HL-60 (cell line): Measurements from ENCODE around the gene JMJD1C.
A peak's percentile ranks its signal among the peaks of the same experiment; 100 is the strongest.

Source experiments
- DNase-seq, 2 experiments: peaks; one replicate each; pipeline ENCODE4 v3.0.0-alpha.2; 2010 to 2020; ENCODE audit warnings: low read depth in 1 of 2, low spot score in 1 of 2
- H3K27ac ChIP-seq: fragments of 250-450 bp; sonication (Bioruptor Pico); replicated peaks from 2 replicates; pipeline ENCODE4 v1.5.1; 2020; ENCODE audit warnings: mild to moderate bottlenecking, moderate library complexity
- H3K27me3 ChIP-seq: fragments of 250-450 bp; sonication (Bioruptor Pico); 2 replicates; pipeline ENCODE4 v1.5.1; 2021; ENCODE audit warnings: mild to moderate bottlenecking, moderate library complexity; ENCODE audit not compliant: insufficient read depth, poor library complexity, severe bottlenecking
- H3K4me3 ChIP-seq: replicated peaks from 2 replicates; pipeline ENCODE4 v1.5.1; 2011; ENCODE audit warnings: mild to moderate bottlenecking, control low read depth, low read length; ENCODE audit not compliant: insufficient read depth
- CTCF ChIP-seq: IDR thresholded peaks from one replicate; pipeline ENCODE4 v1.5.1; 2011; ENCODE audit warnings: low read length, control low read depth, inconsistent platforms; ENCODE audit not compliant: insufficient read depth
- GABPA ChIP-seq: IDR thresholded peaks from 2 replicates; pipeline ENCODE4 v1.6.1; 2012; ENCODE audit warnings: low read depth
- POLR2AphosphoS5 ChIP-seq: IDR thresholded peaks from 2 replicates; pipeline ENCODE4 v1.6.1; 2012; ENCODE audit warnings: low read depth
- SPI1 ChIP-seq: IDR thresholded peaks from 2 replicates; pipeline ENCODE4 v1.6.1; 2012; ENCODE audit warnings: low read depth, mild to moderate bottlenecking, borderline replicate concordance
- TF ChIP-seq, protein P1 (sequence below): IDR thresholded peaks from 2 replicates; pipeline ENCODE4 v1.6.1; 2012; ENCODE audit warnings: low read depth; ENCODE audit not compliant: insufficient replicate concordance

Gene JMJD1C

DNA sequence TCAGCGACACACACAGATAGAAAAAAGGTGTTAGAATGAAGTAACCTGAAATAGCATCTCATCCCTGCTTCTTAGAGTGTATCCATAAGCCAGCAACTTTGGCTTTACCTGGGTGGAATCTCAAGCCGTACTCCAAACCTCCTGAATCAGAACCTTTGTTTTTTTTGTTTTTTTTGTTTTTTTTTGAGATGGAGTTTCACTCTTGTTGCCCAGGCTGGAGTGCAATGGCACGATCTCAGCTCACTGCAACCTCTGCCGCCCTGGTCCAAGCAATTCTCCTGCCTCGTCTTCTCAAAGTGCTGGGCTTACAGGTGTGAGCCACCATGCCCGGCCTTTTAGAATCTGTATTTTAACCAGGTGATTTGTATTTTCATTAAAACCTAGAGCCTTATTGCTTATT is 323.6 kb downstream of the JMJD1C start:
- TF ChIP-seq SPI1: no peak
- no peak for TF ChIP-seq CTCF
- TF ChIP-seq GABPA: no peak
- TF ChIP-seq, protein P1, sequence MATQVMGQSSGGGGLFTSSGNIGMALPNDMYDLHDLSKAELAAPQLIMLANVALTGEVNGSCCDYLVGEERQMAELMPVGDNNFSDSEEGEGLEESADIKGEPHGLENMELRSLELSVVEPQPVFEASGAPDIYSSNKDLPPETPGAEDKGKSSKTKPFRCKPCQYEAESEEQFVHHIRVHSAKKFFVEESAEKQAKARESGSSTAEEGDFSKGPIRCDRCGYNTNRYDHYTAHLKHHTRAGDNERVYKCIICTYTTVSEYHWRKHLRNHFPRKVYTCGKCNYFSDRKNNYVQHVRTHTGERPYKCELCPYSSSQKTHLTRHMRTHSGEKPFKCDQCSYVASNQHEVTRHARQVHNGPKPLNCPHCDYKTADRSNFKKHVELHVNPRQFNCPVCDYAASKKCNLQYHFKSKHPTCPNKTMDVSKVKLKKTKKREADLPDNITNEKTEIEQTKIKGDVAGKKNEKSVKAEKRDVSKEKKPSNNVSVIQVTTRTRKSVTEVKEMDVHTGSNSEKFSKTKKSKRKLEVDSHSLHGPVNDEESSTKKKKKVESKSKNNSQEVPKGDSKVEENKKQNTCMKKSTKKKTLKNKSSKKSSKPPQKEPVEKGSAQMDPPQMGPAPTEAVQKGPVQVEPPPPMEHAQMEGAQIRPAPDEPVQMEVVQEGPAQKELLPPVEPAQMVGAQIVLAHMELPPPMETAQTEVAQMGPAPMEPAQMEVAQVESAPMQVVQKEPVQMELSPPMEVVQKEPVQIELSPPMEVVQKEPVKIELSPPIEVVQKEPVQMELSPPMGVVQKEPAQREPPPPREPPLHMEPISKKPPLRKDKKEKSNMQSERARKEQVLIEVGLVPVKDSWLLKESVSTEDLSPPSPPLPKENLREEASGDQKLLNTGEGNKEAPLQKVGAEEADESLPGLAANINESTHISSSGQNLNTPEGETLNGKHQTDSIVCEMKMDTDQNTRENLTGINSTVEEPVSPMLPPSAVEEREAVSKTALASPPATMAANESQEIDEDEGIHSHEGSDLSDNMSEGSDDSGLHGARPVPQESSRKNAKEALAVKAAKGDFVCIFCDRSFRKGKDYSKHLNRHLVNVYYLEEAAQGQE: no peak
- no peak for TF ChIP-seq POLR2AphosphoS5
- no peak overlapping the region for H3K27ac ChIP-seq
- no peaks in the 10 kb centered on the region for H3K27me3 ChIP-seq
- H3K4me3 ChIP-seq: no peak overlapping the region
- DNase-seq: no peak

GRCh38 chr10:63140077-63140476 is 325.7 kb downstream of the JMJD1C start:
- DNase-seq: no peak
- Histone ChIP-seq H3K4me3 (no peak overlapping the region), H3K27me3 (no peaks in the 10 kb centered on the region), H3K27ac (no peak overlapping the region)
- no peak for TF ChIP-seq POLR2AphosphoS5
- no peak for TF ChIP-seq CTCF
- TF ChIP-seq, protein P1: no peak
- TF ChIP-seq SPI1: no peak
- no peak for TF ChIP-seq GABPA

- no peak overlapping the region for H3K27ac ChIP-seq
- H3K27me3 ChIP-seq: no peaks in the 10 kb centered on the region
- no peak overlapping the region for H3K4me3 ChIP-seq
- TF ChIP-seq SPI1: no peak
- no peak for TF ChIP-seq POLR2AphosphoS5
- no peak for TF ChIP-seq CTCF
- DNase-seq: peak in 1 of 2 experiments; percentile 6
Measured at GRCh38 chr10:63137306-63137705, 328.5 kb downstream of the JMJD1C start.
